ENCODE data around the gene RETREG2. TPM values are rescaled to one million over a fixed set of nuclear protein-coding genes. Genes with fewer than 3 reads are reported as not detected.

The RETREG2 gene
- total RNA-seq, 1 donor from 2014 or later = 29.9 TPM

- Histone ChIP-seq H3K36me3 (peaks cover 60% of the 10 kb centered on the region), H3K27me3 (ENCODE audit: low read depth) (no peaks in the 10 kb centered on the region), H3K4me3 (no peak overlapping the region), H3K27ac (replicated peaks) (no peak overlapping the region), H3K4me1 (peaks cover 32% of the 10 kb centered on the region), H3K9me3 (replicated peaks) (no peaks in the 10 kb centered on the region)
- TF ChIP-seq, protein P1, sequence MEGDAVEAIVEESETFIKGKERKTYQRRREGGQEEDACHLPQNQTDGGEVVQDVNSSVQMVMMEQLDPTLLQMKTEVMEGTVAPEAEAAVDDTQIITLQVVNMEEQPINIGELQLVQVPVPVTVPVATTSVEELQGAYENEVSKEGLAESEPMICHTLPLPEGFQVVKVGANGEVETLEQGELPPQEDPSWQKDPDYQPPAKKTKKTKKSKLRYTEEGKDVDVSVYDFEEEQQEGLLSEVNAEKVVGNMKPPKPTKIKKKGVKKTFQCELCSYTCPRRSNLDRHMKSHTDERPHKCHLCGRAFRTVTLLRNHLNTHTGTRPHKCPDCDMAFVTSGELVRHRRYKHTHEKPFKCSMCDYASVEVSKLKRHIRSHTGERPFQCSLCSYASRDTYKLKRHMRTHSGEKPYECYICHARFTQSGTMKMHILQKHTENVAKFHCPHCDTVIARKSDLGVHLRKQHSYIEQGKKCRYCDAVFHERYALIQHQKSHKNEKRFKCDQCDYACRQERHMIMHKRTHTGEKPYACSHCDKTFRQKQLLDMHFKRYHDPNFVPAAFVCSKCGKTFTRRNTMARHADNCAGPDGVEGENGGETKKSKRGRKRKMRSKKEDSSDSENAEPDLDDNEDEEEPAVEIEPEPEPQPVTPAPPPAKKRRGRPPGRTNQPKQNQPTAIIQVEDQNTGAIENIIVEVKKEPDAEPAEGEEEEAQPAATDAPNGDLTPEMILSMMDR (IDR thresholded peaks at IDR 0.05; ENCODE audit: borderline replicate concordance) = no peak
- no peak for DNase-seq
- intact Hi-C loops (cut with micrococcal nuclease) = no loop called here
Measured at GRCh38 chr2:219214786-219215185, 36.7 kb downstream of the RETREG2 start.

DNA sequence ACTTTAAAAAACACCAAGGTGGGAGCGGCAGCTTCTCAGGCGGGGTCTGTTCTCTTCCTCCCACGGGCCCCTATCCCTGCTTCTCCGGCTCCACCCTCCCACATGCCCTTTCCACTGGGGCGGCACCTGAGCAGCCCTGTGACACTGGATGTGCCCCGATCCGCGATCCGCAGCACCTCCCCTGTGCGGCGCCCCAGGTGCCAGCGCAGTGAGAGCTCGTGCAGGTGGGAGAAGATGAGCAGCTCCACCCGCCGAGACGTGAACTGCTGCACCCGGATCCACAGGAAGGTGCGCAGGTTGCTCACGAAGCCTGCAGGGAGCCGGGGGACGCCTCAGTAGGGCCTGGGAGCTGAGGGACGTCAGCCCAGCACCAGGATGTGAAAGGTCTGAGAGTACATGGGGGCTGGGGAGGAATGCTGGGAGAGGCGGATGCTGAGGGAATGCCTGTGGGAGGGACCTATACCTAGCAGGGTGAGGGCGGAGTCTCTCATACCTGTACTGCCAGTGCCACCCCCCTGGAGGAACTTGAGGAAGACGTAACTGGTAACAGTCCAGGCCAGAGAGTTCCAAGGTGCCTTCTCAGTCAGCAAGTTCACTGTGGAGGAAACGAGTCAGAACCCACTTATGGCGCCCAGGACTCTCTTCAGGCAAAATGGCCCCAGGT, 37.9 kb downstream of the RETREG2 start:
- Histone ChIP-seq H3K27me3 (ENCODE audit: low read depth) (no peaks in the 10 kb centered on the region), H3K36me3 (peaks cover 61% of the 10 kb centered on the region), H3K27ac (replicated peaks) (no peak overlapping the region), H3K4me3 (no peak overlapping the region), H3K9me3 (replicated peaks) (no peaks in the 10 kb centered on the region), H3K4me1 (peaks cover 40% of the 10 kb centered on the region)
- TF ChIP-seq, protein P1 (IDR thresholded peaks at IDR 0.05; ENCODE audit: borderline replicate concordance) = no peak
- intact Hi-C loops (cut with micrococcal nuclease) = no loop called here
- DNase-seq = no peak

GRCh38 chr2:219216535-219216915, 38.5 kb downstream of the RETREG2 start:
- H3K4me1 ChIP-seq = peaks cover 40% of the 10 kb centered on the region
- intact Hi-C loops (cut with micrococcal nuclease) = no loop called here

GRCh38 chr2:219218217-219218731, 40.2 kb downstream of the RETREG2 start:
- Histone ChIP-seq H3K4me3 (peak overlapping the region; percentile 75), H3K9me3 (replicated peaks) (no peaks in the 10 kb centered on the region), H3K4me1 (peaks cover 40% of the 10 kb centered on the region), H3K27ac (replicated peaks) (peak overlapping the region; percentile 98), H3K27me3 (ENCODE audit: low read depth) (no peaks in the 10 kb centered on the region), H3K36me3 (peaks cover 66% of the 10 kb centered on the region)
- intact Hi-C loops (cut with micrococcal nuclease) = no loop called here
- DNase-seq = peak; percentile 66
- TF ChIP-seq, protein P1 (IDR thresholded peaks at IDR 0.05; ENCODE audit: borderline replicate concordance) = no peak

More at GRCh38 chr2:219216535-219216915, 38.5 kb downstream of the RETREG2 start:
- TF ChIP-seq, protein P1 (IDR thresholded peaks at IDR 0.05; ENCODE audit: borderline replicate concordance) = no peak
- Histone ChIP-seq H3K27me3 (ENCODE audit: low read depth) (no peaks in the 10 kb centered on the region), H3K4me3 (no peak overlapping the region), H3K36me3 (peaks cover 64% of the 10 kb centered on the region), H3K27ac (replicated peaks) (no peak overlapping the region), H3K9me3 (replicated peaks) (no peaks in the 10 kb centered on the region)
- DNase-seq = no peak

DNA sequence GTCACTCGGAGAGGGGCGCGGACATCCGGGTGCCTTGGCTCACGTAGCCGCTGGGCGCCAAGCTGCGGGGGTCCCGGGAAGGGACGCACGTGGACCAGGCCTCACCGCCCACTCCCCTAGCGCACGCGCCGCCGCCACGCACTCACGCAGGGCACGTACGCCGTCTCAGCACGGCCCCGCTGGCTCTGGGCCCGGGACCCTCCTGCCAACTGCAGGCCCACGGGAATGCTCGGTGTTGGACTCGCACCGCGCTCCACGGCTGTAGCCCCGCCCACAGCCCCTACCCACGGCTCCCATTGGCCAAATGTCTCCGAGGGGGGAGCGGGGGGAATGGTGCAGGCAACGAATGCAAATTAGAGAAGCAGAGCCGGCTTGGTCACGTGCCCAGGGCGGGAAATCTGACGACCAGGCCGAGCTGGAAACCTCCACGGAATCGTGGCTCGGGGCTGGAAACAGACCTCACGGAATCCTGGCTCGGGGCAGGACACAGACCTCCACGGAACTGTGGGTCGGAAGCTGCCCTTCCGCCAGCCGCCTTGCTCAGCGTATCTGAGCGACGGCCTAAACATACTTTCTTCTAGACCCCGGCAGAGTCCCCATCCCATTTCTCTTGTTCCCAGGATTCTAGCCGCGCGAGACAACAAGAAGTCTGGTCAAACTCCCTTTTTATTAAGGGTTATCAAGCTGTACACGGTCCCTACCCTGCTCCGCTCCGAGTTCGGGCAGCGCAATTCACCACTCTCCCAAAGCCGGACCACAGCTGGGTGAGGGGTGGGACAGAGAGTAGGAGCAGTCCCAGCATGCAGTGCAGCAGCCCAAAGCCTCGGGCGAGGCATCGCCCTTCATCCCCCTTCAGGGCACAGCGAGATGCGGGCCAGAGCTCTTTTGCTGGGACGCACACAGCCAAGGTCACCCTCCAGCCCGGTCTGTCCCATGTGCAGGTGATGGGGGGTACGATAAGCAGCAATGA, 40.9 kb downstream of the RETREG2 start, which contains the start of gene ABCB6:
TSS of gene ABCB6 (minus strand) at position 227 of the 970 bp plus-strand sequence. CDS start 285 bp downstream, outside the sequence.
- Histone ChIP-seq H3K4me3 (peak within 1 kb of the TSS; percentile 75), H3K9me3 (replicated peaks) (no peaks in the 10 kb centered on the region), H3K27ac (replicated peaks) (peak within 1 kb of the TSS; percentile 98), H3K36me3 (peaks cover 66% of the 10 kb centered on the region), H3K27me3 (ENCODE audit: low read depth) (no peaks in the 10 kb centered on the region), H3K4me1 (peaks cover 40% of the 10 kb centered on the region)
- intact Hi-C loops (cut with micrococcal nuclease) = no loop called here
- DNase-seq = peak; percentile 98
- TF ChIP-seq, protein P1 (IDR thresholded peaks at IDR 0.05; ENCODE audit: borderline replicate concordance) = no peak

Measured in left ventricle myocardium inferior (tissue), 1 donor.